Right lung (tissue), 10 donors: ENCODE measurements around the gene GFM1. TPM values are rescaled to one million over a fixed set of nuclear protein-coding genes. Genes with fewer than 3 reads are reported as not detected.
A peak's percentile ranks its signal among the peaks of the same experiment; 100 is the strongest.

Source experiments
- DNase-seq, 2 donors: peaks; one replicate each; pipeline ENCODE4 v3.0.0-alpha.2; 2013
- long read RNA-seq, 8 donors: transcript quantifications; one replicate each; lab custom pipeline, GENCODE V29; 2026
- polyA plus RNA-seq, 5 donors: library from polyadenylated mRNA; unstranded; fragments of 120-200 nt; gene quantifications; one replicate each; pipeline versions ENCODE4 v1.2.1 to v1.2.3, GENCODE V29; 2013; ENCODE audit warnings: inconsistent platforms in 1 of 5, low replicate concordance in 1 of 5; ENCODE audit not compliant: insufficient read length in 5 of 5, insufficient read depth in 1 of 5

The GFM1 gene
- polyA plus RNA-seq, result 10 to 100 TPM; 48.2 to 62.8 (median 53.2) TPM
- long read RNA-seq, donor 1, partial matches to known transcripts, result 0 of 5 reads
- long read RNA-seq, donor 1, other reads (novel, unspliced or antisense), result 0 of 5 reads
- long read RNA-seq, donor 2, partial matches to known transcripts, result 82 of 337 reads
- long read RNA-seq, donor 2, other reads (novel, unspliced or antisense), result 250 of 337 reads
- long read RNA-seq, donor 3, transcript GFM1-210 (18 exons, 3,721 nt), result major isoform, 6 of 761 reads
- long read RNA-seq, donor 3, partial matches to known transcripts, result 305 of 761 reads
- long read RNA-seq, donor 3, other reads (novel, unspliced or antisense), result 449 of 761 reads
- long read RNA-seq, donor 4, partial matches to known transcripts, result 115 of 358 reads
- long read RNA-seq, donor 4, other reads (novel, unspliced or antisense), result 240 of 358 reads
- long read RNA-seq, donor 5, partial matches to known transcripts, result 365 of 959 reads
- long read RNA-seq, donor 5, other reads (novel, unspliced or antisense), result 592 of 959 reads
- long read RNA-seq, donor 6, partial matches to known transcripts, result 0 of 10 reads
- long read RNA-seq, donor 6, other reads (novel, unspliced or antisense), result 5 of 10 reads
- long read RNA-seq, donor 7, transcript GFM1-210 (18 exons, 3,721 nt), result major isoform, 5 of 520 reads
- long read RNA-seq, donor 7, partial matches to known transcripts, result 107 of 520 reads
- long read RNA-seq, donor 7, other reads (novel, unspliced or antisense), result 408 of 520 reads
- long read RNA-seq, donor 8, partial matches to known transcripts, result 127 of 339 reads
- long read RNA-seq, donor 8, other reads (novel, unspliced or antisense), result 208 of 339 reads

DNA sequence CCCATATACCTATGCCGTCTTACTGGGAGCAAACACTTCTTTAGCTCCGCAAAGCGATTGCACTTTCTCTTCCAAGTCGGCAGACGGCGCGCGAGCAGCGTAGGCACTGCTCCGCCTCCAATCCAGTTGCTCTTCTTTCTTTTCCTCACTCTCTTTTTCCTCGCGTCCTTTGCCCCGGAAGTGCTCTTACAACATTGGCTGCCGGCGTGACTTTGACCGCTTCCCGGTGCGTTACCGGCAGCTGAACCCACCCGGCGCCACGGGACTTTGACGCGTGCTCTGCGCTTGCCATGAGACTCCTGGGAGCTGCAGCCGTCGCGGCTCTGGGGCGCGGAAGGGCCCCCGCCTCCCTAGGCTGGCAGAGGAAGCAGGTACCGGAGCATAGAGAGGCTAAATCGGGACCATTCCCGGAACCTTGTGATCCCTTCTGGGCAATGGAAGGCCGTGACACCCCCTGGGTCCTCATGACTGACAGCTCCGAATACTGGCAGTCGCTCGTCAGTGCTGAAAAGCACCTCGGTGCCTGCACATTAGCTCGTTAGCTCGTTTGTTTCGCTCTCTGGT, at the start of gene GFM1:
GFM1 (plus strand) TSS at position 183 of the 564 bp plus-strand sequence; CDS start at position 291, 108 bp downstream.
- DNase-seq, result peak; percentile 89 to 91

DNA sequence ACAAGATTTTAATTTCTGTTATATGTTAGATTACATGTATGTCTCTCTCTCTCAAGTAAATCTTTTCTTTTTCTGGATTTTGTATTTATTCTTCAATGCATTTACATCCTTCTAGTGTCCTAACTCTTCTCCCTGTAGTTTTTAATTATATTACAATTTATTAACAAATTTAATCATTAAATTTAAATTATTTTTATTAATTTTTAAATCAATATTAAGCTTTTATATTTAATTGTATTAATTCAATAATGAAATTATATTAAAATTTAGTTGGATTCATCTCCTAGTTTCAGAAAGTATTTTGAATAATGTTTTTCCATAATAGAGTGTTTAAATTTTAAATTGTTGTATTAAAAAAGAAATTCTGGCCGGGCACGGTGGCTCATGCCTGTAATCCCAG, 43.5 kb upstream of the GFM1 start:
- no peak for DNase-seq

DNA sequence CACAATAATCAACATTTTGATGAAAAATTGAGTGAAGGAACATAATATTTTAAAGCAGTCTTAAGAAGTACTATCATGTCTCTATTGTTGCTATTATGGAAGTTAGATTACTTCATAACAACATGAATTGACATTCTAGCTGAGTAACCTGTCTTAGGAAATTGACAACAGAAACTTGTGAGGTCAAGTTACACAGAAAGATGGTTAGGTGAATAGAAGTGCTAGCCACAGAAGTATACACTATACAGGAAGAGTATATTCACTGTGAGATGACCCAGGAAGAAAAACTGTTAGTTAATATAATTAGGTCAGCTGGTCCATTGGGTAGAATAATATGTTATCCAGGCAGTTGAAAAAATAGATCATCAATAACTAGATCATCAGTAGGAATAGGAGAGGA, 42.1 kb upstream of the GFM1 start:
- no peak for DNase-seq

DNA sequence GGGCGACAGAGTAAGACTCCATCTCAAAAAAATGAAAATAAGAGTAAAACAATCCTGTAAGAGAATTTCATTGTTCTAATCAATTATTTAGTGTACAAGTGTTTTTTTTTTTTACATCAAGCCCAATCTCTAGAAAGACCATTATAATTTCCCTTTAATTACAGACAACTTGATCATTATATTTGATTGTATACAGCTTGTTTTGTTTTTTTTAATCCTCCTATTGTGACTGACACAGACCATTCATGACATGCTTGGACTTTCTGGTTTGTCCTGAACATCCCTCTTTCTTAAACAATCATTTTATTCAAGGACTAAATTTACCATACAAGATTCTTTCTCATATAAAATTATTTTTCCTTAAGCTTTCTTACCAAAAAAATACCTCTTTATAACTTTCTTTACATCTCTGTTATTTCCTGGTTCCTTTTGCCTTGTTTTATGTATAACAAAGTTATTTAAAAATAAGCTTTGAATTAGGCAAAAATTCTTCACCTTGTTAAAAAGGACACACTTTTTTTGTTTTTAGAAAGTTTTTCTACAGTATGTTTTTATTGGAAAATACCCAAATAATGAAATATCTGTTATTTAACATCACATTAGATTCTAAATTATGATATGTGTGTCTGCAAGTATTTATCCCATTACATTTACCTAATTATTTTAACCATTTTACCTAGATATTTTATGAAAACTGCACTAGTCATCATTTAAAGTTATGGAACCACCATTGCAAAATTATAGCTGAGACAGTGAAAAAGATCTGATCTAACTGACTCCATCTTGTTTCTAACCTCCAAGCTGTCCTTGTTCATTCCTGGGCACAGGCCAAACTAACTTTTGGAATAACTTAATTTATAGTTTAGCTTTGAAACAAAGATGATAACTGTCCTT, 26.1 kb upstream of the GFM1 start:
- DNase-seq, result no peak

DNA sequence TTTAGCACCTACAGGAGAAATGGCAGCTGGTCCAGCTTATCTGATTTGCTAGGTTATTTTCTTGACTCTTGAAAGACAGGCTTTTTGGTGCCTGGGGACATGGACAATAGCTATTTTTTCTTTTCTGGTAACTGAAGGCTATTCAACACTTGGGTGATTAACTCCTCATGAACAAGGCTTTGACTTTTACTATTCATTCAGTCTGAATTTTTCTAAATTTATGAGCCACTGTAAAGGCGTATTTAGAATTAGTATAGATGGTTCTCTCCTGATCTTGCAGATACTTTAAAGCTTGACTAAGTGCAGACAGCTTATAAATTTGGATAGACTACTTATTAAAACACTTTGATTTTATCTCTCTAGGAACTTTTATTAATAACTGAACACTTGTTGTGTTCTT, 18.4 kb upstream of the GFM1 start:
- no peak for DNase-seq

DNA sequence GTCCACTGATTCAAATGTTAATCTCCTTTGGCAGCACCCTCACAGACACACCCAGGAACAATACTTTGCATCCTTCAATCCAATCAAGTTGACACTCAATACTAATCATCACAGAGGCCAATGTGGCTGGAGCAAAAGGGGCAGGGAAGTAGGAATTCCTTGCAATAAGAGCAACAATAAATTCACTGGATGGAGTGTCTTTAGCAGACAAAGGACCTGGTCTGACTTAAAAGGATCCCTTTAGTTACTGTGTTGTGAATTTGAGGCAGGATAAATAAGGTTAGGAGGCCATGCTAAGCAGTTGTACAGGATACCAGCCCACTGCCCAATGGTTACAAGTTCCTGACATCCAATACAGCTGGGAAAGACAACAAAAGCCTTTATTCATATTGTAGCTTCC, 12.3 kb upstream of the GFM1 start:
- no peak for DNase-seq

DNA sequence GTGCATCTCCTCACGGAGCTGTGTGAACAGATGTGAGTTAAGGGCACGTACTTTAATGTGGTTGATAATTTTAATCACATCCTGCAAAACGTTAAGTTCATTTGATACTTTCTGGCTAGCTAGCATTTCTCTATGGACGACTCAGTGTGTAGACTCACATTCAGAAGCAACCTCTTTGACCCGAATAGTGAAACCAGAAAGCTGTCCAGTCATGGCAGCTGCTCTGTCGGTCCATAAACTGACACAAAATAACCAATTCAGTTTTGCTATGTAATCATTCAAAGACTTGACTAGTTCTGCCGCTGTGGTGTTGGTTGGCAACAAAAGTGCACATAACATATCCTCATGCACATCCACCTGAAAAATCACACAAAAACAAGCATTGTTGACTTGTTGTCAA, 3.7 kb upstream of the GFM1 start:
- DNase-seq, result no peak

DNA sequence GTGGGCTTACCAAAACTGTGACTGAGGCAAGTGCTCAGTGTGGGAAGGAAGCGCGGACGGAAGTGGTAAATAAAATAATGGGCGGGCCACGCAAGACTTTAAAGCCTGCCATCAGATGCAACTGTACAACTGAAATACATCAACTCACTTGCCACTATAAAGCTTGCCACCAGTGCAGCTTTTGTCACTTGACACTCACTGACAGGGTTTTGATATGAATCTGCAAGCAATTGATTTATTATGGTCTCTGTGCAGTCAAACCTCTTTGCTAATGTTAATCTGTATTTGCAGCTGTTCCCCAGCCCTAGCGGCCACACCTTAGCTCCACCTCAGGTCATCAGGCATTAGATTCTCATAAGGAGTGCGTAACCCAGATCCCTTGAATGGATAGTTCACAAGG, 2.3 kb upstream of the GFM1 start:
- DNase-seq, result no peak

DNA sequence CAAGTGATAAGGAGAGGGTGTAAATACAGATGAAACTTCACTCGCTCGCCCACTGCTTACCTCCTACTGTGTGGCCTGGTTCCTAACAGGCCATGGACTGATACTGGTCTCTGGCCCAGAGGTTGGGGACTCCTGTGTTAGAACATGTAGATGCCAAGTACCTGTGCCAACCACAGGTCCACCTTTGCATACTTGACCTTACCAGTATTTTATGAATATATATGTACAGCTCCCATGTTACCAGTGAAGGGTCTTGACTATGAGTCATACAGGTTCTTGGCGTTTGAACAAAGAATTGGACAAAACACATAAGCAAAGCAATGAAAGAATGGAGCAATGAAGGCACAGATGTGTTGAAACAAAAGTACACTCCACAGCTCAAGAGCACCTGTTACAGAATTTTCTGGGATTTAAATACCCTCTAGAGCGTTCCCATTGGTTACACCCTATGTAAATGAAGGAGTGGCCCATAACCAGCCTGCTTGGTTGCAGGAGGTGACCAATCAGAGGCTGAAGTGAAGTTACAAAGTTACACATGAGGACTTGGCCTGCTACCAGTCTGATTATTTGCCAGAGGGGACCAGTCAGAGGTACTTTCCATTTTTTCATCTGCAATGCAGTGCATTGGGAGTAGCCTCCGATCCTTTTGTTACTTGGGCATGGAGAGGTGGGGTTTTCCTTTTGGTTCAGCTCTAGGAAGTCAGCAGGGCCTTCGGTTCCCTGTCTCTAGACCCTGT, 1.7 kb upstream of the GFM1 start:
- no peak for DNase-seq

DNA sequence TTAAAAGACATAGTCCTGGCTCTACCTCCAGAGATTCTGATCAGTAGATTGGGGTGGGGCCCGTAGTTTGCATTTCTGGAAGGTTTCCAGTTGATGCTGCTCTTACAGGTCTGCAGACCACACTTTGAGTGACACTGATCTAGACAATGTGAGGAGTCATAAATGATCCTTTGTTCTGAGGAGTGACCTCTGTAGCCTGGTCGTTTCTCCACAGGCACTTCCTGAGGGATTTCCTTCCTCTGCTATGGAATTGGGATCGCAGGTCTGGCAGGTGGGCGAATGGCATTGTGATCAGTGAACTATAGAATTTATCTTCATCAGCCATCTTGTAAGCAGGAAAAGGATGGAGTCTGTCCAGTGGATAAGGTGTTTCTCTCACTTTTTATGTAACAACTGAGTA, 5.5 kb downstream of the GFM1 start:
- no peak for DNase-seq

DNA sequence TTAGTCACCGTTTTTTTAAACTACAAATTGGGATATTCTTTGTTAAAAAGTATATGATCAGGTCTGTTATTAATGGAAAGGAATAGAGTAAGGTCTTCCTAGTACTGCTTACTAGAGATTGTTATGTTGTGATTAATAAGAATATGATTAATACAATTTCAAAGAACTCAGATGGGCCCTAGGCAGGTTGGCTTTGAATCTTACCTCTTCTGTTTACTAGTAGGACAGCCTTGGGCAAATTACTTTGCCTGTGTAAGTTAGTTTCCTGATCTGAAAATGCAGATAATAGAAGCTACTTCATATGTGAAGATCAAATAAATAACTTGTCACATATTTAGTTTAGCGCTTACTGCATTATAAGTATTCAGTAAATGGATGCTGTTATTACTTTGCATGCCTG, 6.9 kb downstream of the GFM1 start:
- DNase-seq, result no peak

DNA sequence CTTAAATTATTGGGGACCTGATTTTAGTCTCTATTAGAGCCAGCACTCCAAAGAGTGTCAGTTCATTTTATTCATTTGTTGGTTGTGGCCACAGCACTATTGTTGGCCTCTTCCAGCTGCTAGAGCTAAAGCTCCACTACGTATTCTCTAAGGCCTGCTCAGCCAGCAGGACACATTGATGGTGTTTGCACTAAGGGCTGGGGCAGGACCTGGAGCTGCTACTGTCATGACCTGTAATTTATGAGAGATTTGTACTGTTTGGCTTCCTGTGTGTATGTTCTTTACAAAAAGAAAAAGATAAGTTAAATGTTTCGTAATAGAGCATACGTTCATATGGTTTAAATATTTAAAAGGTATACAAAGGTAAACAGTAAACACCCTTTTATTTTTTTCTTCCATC, 8.1 kb downstream of the GFM1 start:
- no peak for DNase-seq

DNA sequence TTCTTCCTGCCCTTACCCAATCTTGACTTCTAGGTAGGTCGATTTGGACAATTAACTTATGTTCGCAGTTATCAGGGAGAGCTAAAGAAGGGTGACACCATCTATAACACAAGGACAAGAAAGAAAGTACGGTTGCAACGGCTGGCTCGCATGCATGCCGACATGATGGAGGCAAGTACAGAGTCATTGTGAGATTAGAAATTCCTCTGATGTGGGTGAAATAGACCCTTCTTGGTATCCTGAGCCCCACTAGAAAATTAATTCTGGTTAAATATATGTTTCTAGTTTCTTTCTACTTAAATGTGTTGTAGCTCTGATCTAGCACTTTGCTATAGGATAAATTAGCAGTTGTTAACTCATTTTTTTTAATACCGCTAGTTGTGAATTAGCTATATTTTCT, 14.6 kb downstream of the GFM1 start:
- no peak for DNase-seq

DNA sequence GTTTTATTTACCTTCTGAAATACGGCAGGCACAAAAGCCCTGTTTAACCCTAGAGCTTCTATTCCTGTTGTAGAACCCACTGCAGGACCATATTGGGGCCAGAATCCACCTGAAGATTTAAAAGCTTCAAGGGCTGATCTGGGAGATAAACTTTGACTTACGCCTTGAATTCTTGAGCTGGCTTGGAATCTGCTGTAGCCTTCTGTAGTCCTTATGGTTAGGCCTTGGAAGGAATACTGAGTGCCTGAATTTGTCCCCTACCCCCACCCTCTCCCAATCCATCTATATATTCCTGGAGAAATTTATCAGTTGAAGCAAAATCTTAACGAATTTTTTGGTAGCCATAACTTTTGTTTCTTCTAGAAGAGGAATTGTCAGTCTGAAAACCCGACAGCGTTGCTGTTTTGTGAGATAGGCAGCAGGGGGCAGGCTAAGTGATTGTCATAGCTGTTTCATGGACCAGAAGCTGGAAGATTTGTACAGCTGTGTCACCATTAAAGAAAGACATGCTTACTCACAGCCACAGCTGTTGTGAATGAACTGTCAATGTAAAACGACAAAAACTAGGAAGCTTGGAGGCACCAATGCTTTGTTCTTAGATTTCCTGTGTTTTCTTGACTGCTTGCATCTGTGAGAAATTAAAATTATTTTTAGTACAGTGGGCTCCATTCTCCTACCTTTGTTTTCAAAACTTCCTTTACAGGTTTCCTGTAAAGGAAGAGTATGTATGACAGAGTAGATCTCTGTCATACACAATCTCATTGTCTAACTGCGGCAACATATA, 15.3 kb downstream of the GFM1 start:
- peak; percentile 50 to 62 for DNase-seq

DNA sequence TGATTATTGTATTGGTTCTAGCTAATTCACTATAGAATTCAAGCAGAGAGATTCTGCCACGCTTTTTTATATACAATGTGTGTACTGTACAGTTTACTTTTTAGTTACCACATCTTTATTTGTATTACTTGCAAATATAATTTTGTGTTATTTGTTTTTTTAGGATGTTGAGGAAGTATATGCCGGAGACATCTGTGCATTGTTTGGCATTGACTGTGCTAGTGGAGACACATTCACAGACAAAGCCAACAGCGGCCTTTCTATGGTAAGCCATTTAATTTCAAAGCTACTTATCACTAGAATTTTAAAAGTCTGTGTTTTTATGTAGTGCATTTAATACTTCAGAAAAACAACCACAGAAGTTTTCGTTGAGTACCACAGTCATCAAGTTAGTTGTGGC, 16.4 kb downstream of the GFM1 start:
- no peak for DNase-seq

DNA sequence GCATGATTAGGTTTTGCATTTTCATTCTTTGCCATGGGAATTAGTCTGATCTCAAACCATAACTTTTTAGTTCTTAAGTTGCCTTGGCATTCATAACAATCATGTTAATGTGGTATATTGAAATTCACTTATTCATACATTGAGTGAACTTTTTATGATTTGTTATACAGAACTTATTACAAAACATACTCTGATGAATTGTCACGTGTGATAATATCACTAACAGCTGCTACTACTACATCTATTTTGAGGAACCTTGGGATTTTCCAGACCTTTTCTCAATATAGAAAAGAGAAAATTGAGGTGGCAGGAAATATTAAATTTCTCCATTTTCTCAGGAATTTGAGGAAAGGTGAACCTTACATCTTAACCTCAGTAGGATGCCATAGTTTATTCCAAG, 18.9 kb downstream of the GFM1 start:
- DNase-seq, result no peak

DNA sequence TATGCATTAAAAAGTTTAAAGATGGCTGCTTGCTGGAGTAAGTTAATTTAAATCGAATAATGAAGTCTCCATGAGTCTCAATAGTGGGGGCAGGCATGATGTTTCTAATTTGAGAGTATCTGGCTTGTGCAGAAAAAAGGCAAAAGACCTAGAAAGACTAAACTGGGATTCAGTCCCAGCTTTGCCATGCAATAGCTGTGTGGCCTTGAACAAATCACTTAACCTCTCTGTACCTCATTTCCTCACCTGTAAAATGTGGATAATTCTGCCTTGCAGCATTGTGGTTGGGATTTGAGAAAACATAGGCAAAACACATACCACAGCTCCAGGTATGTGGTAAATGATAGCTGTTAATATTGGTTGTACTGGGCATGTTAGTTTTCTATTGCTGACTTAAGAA, 19.5 kb downstream of the GFM1 start:
- no peak for DNase-seq

DNA sequence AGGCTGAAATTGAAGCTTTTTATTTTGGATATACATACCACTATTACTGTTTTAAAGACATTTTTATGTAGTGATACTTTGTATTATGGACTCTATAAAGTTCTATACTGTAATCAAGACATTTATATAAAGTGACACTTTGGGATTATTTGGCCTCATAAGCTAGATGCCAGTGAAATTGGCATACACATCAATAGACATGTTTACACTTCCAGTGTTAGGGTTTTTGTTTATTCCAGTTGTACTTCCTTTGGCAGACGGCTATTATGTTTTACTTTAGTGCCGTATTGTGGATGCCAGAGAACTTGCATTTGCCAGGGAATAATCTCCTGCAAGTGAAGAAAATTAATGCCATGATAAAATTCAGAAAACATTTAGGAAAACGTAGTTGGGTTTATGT, 22.1 kb downstream of the GFM1 start:
- no peak for DNase-seq

DNA sequence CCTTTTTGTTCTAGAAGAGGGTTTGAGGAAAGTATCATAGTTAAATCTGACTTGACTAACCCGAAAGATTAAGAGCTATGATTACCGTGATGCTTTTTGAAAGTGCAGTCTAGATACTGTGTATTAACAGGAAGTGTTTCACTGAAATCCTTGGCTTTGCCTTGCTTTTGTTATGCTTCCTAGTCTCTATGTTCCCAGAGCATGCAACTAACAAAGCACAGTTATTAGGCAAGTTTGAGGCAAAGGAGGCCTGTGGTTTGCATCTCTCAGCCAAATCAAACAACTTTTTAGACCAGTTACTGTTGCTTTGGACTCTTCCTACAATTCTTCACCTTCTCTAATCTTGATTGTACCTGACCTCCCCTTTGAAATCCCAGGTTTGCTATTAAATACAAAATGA, 24.2 kb downstream of the GFM1 start:
- DNase-seq, result no peak

DNA sequence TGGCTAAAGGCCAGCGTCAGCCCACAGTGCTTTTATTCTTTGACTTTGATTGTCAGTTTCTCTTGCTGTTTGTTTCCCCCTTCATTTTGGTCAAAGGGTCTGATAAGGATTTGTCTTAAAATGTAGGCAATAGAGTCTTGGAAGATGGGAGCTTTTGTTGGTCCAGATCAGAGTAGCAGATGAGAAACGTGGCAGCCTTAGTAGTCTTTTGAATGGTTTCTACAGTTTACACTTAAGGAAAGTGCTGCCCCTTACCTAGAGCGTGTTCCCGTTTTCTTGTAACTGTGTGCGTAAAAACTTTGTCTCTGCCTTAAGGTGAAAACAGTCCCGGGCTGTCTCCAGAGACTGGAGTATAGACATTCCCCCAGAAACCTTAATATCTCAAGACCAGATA, 27.5 kb downstream of the GFM1 start:
- no peak for DNase-seq
